ENCODE results near the gene THAP3.

GRCh38 chr1:6645018-6645417, 20.4 kb downstream of the THAP3 start:
- TF ChIP-seq POLR2AphosphoS5 (IDR thresholded peaks at IDR 0.05) (no peak), CTCF (IDR thresholded peaks at IDR 0.05) (no peak), POLR2A (IDR thresholded peaks at IDR 0.05) (no peak)
